ENCODE measurements around the gene LRRC71.

GRCh38 chr1:156893048-156893953, 27.1 kb upstream of the LRRC71 start, which contains the start of gene PEAR1:
- TF ChIP-seq CTCF (IDR thresholded peaks at IDR 0.05) (no peak), POLR2A (IDR thresholded peaks at IDR 0.05) (peak in 1 of 2 donors; percentile 24)
